ENCODE data around the gene SLC35F6.

SLC35F6 gene

GRCh38 chr2:26723475-26723874 lies 40.6 kb upstream of the SLC35F6 start:
- peaks cover 17% of the 10 kb centered on the region for H3K36me3 ChIP-seq
- DNase-seq: no peak
- H3K4me3 ChIP-seq (ENCODE audit: low read depth, low read length): no peak overlapping the region
- no peak for TF ChIP-seq CTCF (IDR thresholded peaks at IDR 0.05; ENCODE audit: low read depth, low read length)
- peaks cover 45% of the 10 kb centered on the region for H3K4me1 ChIP-seq
- H3K27me3 ChIP-seq: no peaks in the 10 kb centered on the region
- no peaks in the 10 kb centered on the region for H3K9me3 ChIP-seq

GRCh38 chr2:26723991-26724750 lies 39.9 kb upstream of the SLC35F6 start:
- Histone ChIP-seq H3K9me3 (no peaks in the 10 kb centered on the region), H3K4me3 (ENCODE audit: low read depth, low read length) (no peak overlapping the region), H3K27me3 (no peaks in the 10 kb centered on the region), H3K4me1 (peaks cover 45% of the 10 kb centered on the region), H3K36me3 (peaks cover 17% of the 10 kb centered on the region)
- DNase-seq: peak; percentile 66
- no peak for TF ChIP-seq CTCF (IDR thresholded peaks at IDR 0.05; ENCODE audit: low read depth, low read length)

- no peaks in the 10 kb centered on the region for H3K9me3 ChIP-seq
- no peak for DNase-seq
- H3K4me3 ChIP-seq (ENCODE audit: low read depth, low read length): no peak overlapping the region
- H3K27me3 ChIP-seq: no peaks in the 10 kb centered on the region
- peaks cover 17% of the 10 kb centered on the region for H3K36me3 ChIP-seq
- TF ChIP-seq CTCF (IDR thresholded peaks at IDR 0.05; ENCODE audit: low read depth, low read length): no peak
- peaks cover 42% of the 10 kb centered on the region for H3K4me1 ChIP-seq
These were observed 39.1 kb upstream of the SLC35F6 start for GRCh38 chr2:26724784-26725520.

GRCh38 chr2:26725521-26725820 lies 38.6 kb upstream of the SLC35F6 start:
- Histone ChIP-seq H3K27me3 (no peaks in the 10 kb centered on the region), H3K36me3 (peaks cover 19% of the 10 kb centered on the region), H3K9me3 (no peaks in the 10 kb centered on the region), H3K4me1 (peaks cover 38% of the 10 kb centered on the region), H3K4me3 (ENCODE audit: low read depth, low read length) (no peak overlapping the region)
- no peak for TF ChIP-seq CTCF (IDR thresholded peaks at IDR 0.05; ENCODE audit: low read depth, low read length)
- no peak for DNase-seq

- no peaks in the 10 kb centered on the region for H3K27me3 ChIP-seq
- TF ChIP-seq CTCF (IDR thresholded peaks at IDR 0.05; ENCODE audit: low read depth, low read length): no peak
- no peaks in the 10 kb centered on the region for H3K9me3 ChIP-seq
- DNase-seq: no peak
- H3K36me3 ChIP-seq: peaks cover 19% of the 10 kb centered on the region
- H3K4me3 ChIP-seq (ENCODE audit: low read depth, low read length): no peak overlapping the region
- H3K4me1 ChIP-seq: peaks cover 30% of the 10 kb centered on the region
These were observed 37.9 kb upstream of the SLC35F6 start for GRCh38 chr2:26726228-26726627.

Data from BE2C (cell line).